Cortex of kidney (tissue), 1 donor: Measurements from ENCODE around the gene SDHA.
A peak's percentile ranks its signal among the peaks of the same experiment; 100 is the strongest.

Experiments
- DNase-seq: peaks from one replicate; lab custom pipeline; 2025; lab: John Stamatoyannopoulos, UW

SDHA gene

DNA sequence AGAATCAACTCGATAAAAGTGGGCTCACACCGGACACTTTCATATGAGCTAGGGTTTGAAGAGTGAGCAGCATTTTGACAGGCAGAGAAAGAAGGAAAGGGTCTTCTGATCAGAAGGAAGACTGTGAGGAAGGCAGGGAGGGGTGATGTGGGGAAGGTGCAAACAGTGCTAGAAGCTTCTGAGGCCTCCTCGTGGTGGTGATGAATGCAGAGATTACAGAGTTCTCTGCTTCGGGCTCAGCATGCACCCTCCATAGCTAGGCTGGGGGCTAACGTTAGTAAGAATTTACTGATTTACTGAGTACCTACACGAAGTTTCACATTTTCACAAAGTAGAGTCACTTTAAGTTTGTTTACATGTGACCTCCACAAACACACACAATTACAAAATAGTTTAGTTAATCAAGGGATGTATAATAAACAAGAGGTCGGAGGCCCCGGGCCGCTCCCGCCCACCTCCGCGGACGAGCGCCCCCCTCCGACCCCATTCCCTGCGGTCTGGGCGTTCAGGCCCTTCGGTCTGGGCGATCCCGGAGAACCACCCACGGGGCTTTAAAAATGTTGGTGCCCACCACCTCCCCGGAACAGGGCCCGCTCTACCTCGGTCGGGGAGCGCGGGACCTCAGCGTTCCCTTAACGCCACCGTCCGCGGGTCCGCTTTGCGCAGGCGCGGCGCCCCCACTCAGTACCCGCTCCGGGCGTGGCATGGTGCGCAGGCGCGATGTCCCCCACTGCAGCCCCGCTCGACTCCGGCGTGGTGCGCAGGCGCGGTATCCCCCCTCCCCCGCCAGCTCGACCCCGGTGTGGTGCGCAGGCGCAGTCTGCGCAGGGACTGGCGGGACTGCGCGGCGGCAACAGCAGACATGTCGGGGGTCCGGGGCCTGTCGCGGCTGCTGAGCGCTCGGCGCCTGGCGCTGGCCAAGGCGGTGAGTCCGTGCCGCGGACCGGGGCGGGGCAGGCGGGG lies at the start of gene SDHA, which contains the start of gene CCDC127:
Gene SDHA, plus strand, starts transcription at position 827 of the 963 bp plus-strand sequence. Its CDS starts 36 bp downstream, at position 863.
Gene CCDC127, minus strand, starts transcription at position 660 of the 963 bp plus-strand sequence. CDS start 1,304 bp downstream, outside the sequence.
- DNase-seq = peak; percentile 75

DNA sequence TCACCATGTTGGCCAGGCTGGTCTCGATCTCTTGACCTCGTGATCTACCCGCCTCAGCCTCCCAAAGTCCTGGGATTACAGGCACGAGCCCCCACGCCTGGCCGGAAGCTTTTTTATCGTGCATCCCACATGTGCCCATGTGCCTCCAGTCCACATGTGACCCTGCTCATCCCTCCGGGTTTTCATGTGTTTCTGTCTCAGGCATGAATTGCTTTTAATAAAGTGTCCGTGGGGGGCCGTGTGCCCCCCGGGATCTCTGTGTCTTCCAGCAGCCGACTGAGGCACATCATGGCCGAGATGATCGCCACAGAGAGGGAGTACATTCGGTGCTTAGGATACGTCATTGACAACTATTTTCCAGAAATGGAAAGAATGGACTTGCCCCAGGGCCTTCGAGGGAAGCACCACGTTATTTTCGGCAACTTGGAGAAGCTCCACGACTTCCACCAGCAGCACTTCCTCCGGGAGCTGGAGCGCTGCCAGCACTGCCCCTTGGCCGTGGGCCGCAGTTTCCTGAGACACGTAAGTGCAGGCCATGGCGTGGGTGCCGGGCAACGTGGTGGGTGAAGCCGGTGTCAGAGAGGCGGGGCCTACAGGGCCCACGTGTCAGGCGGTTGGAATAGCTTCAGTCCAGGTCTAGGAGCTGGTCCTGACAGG lies 48.9 kb upstream of the SDHA start:
- no peak for DNase-seq

DNA sequence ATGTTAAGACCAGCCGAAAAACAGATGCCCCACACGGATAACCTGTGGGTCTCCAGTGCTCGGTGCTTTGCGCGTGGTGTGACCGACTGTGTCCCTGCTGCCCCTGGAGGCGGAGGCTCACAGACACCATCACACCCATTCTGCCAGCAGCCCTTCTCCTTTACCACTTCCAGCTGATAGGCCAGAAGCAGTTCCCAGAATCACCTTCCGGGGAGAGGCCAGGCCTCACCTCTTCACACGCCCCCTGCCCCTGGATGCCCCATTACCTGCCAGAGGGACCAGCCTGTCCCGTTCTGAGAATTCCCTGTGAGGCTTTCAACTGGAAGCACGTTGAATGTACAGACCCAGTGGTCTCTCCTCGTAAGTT lies 48.4 kb upstream of the SDHA start:
- no peak for DNase-seq

DNA sequence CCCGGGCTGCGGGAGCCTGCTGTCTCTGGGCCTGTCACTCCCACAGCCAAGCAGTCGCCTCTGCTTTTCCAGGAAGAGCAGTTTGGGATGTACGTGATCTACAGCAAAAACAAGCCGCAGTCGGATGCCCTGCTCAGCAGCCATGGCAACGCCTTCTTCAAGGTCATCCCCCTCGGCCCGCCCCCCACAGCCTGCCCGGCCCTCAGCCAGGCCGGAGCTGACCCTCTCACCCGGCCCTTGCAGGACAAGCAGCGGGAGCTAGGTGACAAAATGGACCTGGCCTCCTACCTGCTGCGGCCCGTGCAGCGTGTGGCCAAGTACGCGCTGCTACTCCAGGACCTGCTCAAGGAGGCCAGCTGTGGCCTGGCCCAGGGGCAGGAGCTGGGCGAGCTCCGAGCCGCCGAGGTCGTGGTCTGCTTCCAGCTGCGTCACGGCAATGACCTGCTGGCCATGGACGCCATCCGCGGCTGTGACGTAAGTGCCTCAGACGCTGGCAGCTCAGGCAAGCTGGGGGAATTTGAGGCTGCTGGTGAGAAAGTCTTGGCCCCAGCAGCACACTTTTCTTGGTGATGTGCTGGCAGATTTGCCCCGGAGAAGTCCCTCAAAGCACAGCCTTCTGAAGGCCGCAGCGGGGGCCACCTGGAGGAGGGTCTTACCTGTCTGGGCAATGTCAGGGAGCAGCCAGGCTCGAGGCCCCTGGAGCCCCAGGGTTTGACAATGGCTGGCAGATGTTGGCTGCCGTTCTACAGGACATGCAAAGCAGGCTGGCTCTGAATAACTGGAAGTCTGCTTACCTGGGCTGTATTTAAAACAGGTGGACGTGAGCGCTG lies 46.9 kb upstream of the SDHA start:
- DNase-seq = no peak

DNA sequence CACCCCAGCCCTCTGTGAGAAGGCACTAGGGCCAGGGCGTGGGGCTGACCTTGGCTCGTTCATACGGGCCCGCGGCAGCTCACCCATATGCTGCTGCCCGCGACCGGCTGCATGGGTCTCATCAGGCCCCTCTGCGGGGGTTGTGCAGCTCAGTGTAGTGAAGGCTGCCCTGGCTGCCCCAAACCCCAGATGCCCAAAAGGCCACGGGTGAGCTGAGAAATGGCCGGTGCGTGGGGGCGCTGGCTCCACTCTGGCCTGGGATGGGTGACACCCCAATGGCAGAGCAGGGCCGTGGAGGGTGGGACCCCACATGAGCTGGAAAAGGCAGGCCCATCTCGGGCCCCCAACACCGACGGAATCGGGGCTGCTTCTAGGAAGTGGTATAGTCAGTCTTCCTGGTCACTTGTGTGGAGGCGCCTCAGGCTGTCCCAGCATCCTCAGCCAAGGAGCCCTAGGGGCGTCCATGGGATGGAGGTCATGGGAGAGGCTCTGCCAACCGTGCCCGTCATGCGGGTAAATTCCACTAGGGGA lies 46.3 kb upstream of the SDHA start:
- DNase-seq = no peak

DNA sequence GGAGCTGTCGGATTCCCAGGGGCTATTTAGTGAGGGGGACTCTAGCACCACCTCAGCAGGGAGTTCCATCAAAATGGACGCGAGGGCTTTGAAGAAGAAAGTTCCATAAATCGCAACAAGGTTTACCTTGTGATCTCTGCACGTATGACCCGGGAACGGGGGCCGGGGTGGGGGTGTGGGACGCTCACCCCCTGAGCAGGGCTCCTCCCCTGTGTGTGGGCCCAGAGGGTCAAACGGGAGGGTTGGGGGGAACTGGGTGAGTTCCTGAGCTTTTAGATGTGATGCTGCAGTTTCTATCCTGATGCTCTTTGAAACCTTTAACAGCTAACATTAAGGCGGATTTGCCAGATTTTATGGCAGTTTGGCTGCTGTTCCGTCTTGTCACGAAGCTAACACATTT lies 45.7 kb upstream of the SDHA start:
- DNase-seq = no peak

DNA sequence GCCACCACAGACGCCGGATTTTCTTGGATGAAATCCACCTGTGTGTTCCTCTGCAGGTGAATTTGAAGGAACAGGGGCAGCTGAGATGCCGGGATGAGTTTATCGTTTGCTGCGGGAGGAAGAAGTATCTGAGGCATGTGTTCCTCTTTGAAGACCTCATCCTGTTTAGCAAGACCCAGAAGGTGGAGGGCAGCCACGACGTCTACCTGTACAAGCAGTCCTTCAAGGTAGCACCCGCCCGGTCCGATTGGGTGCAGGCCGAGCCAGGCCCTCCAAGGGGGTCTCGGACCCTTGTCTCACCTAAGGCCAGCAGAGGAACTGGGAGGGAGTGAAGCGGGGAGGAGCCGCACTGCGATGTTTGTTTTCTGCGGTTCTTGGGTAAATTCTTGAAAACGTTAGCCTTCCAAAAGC lies 45.3 kb upstream of the SDHA start:
- DNase-seq = no peak

DNA sequence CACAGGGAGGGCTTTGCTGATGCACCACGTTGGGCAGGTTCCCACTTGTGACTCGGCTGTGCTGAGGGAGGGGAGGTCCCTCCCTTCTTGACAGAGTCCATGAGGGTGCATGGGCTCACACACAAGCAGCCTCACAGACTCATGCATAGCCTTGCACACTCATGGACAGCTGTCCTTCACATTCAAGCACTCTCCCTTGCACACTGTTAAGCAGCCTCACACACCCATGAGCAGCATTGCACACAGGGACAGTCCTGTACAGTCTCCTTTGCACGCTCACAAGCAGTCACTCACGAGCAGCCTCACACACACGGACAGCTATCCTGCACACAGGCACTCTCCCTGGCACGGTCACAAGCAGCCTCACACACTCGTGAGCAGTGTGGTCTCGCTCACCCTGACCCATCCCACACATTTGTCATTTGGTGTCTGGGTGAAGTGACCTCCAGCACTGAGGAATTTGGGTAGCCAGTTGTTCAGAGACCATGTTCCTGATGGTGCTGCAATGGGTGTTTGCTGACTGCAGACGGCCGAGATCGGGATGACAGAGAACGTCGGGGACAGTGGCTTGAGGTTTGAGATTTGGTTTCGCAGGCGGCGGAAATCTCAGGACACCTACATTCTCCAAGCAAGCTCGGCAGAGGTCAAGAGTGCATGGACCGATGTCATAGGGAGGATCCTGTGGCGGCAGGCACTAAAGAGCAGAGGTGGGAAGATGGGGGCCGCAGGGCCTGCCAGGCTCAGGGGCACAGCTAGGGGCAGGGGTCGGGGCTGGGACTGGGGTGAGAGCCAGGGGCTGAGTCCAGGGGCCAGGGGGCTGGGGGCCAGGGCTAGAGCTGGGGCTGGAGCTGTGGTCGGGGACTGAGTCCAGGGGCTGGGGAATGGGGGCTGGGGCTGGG lies 44.5 kb upstream of the SDHA start:
- no peak for DNase-seq

DNA sequence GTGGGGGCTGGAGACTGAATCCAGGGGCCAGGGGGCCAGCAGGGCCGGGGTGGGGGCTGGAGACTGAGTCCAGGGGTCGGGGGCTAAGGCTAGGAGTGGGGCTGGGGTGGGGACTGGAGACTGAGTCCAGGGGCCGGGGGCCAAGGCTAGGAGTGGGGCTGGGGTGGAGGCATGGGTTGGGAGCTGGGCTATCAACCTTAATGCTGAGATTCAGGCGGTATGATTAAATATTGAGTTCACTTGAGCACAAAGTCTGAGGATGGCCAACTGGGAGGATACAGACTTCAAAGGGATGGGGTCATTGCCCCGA lies 43.9 kb upstream of the SDHA start:
- no peak for DNase-seq

DNA sequence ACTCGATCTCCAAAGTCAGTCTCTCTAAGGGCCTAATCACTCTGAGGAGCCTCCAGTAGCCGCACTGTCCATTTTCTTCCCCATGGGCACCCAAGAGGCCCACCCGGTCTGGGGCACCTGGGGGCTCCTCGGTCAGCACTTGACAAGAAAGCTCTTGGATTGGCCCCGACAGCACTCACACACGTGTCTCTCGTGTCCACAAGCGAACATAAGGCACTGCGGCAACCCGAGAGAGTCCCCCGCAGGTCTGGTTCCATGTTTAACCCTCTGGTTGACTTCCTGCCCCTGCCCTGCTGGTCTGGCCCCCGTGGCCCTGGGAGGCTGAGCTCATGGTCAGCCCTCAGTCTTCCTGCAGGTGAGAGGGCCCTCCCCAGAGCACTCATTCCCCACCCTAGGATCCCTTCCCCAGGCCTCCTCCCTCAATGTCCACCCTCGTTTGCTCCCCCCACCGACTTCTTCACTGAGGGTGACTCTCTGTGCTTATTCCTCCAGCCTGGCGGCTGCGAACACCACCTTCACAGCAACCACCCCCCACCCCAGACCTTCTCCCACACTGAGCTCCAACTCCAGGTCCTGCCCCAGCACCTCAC lies 43.1 kb upstream of the SDHA start:
- DNase-seq = no peak

DNA sequence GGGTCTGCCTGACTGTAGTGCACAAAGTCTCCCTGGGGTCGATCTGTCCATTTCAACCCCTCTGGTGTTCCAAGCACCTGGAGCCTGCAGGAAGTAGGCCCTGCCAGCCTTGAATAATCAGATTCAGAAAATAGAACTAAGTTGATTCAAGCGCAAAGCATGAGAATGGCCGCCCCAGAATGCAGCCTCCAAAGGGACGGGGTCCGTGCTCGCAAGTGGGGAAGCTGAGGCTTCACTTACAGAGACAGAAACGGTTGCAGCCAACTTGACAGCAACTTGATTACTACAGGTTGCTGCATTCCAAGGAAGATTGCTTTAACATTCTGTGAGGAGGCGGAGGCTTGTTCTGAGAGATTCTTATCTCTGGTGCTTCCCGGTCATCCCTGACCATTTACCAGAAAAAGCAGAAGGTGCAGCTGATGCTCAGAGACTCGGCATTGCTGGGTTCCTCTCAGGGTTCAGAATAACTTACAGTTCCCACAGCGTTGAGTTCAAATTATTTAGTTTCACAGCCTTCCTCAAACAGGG lies 41.8 kb upstream of the SDHA start:
- no peak for DNase-seq

DNA sequence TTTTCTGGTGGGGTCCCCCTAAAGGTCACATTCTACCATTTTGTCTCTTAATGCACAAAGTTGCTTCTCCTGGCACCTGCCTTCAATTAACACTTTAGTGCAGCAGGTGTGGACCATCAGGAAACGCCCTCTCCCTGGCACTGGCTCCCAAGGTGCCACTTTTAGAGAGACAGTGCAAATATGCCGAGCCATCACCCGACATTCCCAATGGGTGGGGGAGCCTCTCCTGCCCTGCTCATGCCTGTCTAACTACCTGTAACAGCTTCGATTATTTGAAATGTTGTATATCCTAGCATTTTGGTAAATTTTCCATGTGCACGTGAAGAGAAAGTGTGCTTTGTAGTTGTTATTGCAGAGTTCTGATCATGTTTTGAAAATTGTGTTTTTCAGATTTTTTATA lies 40.0 kb upstream of the SDHA start:
- no peak for DNase-seq

DNA sequence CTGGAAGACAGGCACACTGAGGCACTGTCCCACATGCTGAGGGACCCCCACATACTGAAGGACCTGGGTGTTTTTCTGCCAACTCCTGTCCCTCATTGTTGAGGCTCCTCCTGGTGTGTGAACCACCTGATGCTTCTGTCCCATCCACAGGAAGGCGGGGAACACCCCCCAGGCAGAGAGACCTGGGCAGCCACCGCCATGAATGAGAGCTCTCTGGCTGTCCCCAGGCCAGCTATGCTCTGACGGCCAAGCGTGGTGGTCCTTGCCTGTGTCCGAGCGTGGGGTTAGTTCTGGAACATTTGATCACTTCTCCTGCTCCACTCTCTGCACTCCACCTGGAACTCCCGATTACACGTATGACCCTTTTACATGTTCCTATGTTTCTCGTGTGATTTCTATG lies 38.7 kb upstream of the SDHA start:
- DNase-seq = no peak

DNA sequence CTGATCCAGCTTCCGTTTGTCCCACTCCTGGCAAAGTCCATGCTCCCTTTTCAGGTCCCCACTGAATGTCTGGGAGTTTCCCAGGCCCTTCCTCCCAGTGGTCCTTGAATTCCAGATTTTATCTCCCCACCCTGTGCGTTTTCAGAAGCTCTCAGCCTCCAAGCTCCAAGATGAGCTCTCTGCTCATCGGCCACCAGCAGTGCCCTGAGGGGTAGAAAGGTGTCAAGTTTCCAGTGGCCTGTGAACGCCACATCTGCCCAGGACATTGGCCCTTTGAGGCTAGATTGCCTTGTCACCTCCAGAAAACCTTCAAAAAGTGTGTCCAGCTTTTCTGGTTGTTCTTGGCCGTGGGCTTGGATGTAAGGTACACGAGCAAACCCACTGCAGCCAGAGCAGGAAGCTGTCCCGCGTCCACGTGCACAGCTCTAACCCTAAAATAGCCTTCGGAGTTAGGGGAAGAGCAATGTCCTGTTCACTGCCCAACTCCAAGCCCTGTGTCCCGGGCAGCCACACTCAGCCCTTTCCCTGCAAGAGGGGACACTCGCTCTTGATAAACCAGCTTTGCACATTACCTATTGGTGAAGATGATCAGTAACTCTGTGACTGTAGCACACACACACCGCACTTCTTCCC lies 37.7 kb upstream of the SDHA start:
- no peak for DNase-seq

DNA sequence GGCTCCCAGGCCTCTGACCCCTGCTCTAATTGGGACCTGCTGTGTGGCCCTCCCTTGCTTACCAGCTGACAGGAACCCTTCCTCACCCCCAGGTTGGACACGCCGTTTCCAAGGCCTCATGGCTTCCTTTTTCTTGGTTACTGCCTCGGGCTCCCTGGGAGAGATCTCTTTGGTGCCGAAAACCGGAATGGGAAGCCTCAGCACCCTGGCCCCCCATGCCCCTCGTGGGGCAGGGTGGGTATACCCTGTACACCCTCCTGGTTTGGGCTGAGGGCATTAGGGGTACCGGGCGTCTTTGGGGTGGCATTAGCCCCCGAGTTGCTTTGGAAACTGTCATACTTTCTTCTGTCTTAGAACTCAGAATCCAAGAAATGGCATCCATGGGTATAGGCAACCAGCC lies 37.0 kb upstream of the SDHA start:
- DNase-seq = no peak

DNA sequence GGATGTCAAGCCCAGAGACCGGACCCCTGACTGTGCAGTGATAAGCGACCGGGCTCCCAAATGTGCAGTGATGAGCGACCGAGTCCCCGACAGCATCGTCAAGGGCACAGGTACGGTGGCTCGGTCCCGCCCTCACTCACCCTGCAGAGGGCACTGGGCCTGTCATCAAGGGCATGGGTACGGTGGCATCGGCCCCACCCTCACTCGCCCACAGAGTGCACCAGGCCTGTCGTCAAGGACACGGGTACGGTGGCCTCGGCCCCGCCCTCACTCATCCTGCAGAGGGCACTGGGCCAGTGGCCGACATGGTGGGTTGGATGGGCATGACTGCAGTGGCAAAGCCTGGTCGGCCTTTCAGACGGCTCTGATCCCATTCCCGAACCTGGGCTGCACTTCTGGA lies 36.6 kb upstream of the SDHA start:
- no peak for DNase-seq

DNA sequence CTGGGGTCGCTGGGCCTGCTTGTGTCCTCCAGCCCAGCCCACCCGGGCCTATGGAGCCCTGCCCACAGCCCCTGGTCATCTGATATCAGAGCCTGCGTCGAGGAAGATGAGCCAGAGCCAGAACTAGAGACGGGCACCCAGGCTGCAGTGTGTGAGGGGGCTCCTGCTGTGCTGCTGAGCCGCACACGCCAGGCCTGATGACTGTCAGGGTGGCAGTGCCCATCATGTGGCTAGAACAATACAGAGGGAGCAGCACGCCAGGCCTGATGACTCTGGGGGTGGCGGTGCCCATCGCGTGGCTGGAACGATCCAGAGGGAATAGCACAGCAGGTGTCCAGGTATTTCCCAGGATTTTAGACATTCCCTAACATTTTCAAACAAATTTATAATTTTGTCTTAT lies 36.0 kb upstream of the SDHA start:
- no peak for DNase-seq

DNA sequence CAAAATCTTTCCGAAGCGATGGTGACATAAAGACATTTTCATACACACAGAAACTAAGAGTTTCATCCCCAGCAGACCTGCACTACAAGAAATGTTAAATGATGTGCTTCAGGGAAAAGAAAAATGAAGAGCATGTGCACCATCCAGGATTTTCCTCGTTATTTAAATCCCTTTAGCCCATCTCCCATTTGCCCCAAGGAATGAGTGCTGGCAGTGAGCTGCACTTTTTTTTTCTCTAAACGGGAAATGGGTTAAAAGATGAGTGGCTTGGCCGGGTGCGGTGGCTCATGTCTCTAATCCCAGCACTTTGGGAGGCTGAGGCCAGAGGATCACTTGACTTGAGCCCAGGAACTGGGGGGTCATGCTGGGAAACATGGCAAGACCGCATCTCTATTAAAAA lies 33.6 kb upstream of the SDHA start:
- no peak for DNase-seq

DNA sequence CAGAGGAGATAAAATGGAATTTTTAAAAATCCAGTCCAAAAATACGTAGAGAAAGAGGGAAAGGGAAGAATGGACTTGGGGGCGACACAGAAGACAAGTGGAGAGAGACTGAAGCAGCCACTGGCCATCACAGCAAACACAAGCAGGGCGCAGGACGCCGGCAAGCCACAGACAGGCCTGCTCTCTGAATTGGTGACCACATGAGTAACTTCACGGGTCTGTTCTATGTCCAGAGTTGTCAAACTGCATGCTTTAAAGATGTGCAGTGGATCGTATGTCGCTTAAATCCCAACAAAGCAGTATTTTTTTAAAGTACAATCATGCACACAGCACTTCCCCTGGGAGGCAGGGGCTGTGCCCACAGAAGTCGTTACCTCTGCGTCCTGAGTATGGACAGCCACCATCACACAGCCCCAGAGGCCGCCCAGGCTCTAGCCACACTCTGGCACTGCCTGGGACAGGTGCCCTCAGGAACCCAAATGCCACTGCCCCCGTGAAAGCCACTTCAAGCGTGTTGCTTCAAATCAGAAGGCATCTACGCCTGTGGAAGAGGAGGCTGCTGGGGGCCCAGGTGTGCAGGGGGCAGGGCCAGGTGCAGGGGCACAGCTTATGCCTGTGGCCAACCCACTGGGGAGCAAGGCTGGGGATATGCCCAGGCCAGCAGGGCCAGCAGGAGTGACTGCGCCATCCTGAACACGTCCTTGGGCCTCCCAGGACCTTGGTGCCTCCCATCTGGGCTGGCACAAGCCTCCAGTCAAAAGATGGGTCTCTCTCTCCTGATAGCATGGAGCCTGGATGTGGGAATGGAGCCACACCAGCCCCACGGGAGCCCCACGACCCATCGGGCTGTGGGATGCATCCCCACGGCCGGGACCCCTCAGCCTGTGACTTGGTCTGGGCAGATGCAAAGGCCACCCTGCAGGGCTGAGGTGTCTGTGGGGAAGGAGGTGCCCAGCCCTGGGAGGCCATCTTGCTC lies 32.7 kb upstream of the SDHA start:
- no peak for DNase-seq
